GM18870 (cell line): ENCODE measurements around the gene NDUFA5.

ENCODE experiments used
- ATAC-seq: cut with Tn5 transposase; IDR thresholded peaks from one replicate; pipeline ENCODE4 v1.9.1; 2021; ENCODE audit warnings: moderate library complexity; ENCODE audit not compliant: unreplicated experiment

NDUFA5 gene

GRCh38 chr7:123557398-123558288 lies at the start of gene NDUFA5:
Gene NDUFA5 (minus strand): TSS chr7:123557818. CDS start chr7:123557795, 23 bp downstream.
- peak; percentile 97 for ATAC-seq

- ATAC-seq, result no peak
These were observed 47.1 kb upstream of the NDUFA5 start for GRCh38 chr7:123604739-123605138.

DNA sequence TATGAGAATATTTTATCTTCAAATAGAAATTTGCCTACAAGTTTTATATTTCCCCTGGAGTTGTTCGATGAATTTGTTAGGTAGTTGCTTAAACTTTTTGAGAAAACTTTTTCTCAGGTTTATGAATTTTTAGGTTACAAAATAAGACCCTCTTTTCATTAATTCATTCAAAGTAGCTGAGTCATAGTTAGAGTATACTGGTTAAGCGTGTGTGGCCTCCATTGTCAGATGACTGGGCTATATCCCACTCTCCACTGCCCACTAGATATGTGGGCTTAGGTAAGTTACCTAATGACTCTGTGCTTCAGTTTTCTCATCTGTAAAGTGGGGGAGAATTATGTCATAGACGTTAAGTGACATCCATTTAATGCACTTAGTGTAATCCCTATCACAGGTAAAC lies 45.0 kb upstream of the NDUFA5 start:
- ATAC-seq, result no peak

- no peak for ATAC-seq
These were observed 43.9 kb upstream of the NDUFA5 start, which contains the start of gene ASB15 for GRCh38 chr7:123601530-123601929. Gene ASB15 (plus strand): TSS chr7:123601821. CDS start chr7:123614503, 12,682 bp downstream.

GRCh38 chr7:123600876-123601275 lies 43.3 kb upstream of the NDUFA5 start:
- ATAC-seq, result no peak

DNA sequence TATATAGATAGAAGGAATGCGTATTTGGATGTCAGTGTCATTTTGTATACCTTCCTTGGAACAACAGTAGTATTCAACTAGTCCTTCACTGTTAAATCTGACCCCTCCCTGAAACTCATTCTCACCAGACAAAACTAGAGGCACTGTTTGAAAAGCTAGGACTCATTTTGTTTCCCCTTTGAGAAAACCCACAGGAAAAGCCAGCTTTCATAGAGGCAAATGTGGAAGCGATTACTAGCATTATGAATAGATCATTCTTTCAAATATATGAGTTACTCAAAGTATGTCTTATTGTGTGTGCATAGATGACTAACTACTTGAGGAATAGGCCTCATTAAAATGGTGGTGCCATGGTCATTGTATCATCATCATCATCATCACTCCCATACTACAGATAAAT lies 42.1 kb upstream of the NDUFA5 start:
- ATAC-seq, result no peak

DNA sequence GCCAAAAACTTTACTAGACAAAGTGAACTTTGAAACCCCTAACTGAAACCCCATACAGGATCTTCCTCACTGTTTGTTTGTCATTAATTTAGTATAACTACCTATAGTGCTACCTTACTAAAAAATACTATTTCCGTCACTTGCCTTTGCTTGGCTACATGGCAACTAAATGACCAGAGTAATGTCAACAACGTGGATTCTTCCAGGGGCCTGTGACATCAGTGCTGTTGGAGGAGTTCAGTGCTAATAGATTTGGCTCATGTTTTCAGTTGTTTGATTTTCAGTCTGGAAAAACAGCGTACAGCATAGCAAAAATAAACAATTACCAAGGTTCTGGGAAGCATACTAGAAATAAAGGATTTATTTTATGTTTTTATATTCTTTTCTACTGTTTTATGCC lies 41.0 kb upstream of the NDUFA5 start:
- ATAC-seq, result no peak

GRCh38 chr7:123594813-123595241 lies 37.2 kb upstream of the NDUFA5 start:
- no peak for ATAC-seq

DNA sequence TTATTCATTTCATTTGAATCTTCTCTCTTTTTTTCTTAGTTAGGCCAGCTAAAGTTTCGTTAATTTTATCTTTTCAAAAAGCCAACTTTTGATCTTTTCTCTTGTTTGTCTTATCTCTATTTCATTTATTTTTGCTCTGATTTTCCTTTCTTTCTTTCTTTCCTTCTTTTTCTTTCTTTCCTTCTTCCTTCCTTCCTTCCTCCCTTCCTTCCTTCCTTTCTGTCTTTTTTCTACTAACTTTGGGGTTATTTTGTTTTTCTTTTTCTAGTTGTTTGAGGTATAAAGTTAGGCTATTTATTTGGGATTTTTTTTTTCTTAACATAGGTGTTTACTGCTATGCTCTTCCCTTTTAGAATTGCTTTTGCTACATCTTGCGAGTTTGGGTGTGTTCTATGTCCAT lies 30.8 kb upstream of the NDUFA5 start:
- ATAC-seq, result no peak

- no peak for ATAC-seq
These were observed 26.2 kb upstream of the NDUFA5 start for GRCh38 chr7:123583821-123584220.

DNA sequence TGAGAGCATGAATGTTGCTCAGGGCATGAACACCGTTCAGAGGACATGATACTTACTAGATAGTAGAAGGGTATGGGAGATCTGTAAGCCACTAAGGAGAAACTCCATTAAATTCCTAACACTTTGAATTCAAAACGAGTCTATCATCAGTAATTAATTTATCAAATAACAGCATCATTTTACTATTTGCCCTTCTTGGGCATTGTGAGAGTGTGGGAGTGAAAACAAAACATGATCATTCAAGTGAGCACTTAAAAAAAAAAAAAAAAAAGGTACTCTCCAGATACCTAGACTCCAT lies 23.5 kb upstream of the NDUFA5 start:
- peak; percentile 8 for ATAC-seq

GRCh38 chr7:123580406-123581161 lies 23.0 kb upstream of the NDUFA5 start:
- ATAC-seq, result peak; percentile 77

DNA sequence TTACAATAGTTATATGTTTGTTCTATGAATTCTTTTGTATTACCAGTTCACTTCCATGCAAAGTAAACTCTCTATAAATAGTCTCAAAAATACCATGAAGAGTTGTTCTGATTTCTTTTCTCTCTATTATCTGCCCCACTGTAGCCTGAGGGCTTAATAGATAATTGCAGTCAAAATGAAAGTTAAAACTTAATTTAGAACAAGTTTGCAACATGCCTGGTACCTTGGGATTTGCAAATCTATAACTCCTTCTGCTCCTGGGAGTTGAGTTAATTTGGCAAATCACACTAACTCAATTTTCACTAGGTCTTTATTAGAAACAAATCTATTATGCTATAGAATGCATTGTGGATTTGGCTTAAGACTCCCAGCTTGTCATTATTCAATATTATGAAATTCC lies 21.8 kb upstream of the NDUFA5 start:
- ATAC-seq, result no peak

DNA sequence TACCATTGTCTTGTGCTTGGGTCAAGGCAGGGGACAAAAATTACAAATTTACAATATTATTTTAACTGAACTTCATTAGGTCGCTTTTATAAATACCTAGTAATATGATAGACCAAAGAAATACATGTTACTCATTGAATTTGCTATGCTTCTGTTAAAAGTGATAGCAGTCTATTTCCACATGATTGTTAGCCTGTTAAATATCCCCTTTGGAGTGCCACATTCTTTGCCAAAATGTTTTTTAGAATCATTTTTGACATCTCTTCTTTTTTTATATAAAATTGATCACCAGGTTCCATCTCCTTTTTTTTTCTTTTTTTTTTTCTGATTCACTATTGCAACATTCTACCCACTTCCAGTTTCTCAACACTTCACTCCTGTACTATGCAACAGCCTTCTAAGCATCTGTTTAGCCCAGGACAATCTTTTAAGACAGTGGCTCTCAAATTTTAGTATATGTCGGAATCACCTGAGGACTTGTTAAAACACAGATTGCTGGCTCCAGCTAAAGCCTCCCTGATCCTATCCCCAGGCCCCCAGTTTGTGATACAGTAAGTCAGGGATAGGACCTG lies 16.4 kb upstream of the NDUFA5 start:
- no peak for ATAC-seq

DNA sequence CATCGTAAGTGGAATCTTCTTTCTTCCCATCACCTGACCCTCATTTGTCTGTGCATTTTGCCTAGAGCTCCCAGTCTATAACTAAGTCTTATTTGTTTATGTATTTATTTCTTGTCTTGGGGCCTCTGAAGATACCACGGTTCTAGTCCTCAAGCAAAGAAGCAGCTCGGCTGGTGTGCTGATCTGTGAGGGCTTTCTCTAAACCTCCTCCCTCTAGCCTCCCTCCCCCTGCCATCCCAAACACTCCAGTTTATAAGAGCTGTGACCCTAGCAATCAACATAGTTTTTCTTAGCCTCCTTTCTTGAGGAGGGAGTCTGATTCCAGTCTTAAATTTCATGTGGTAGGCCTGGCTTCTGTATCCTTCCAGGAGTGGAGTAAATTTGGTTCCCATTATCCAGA lies 15.7 kb upstream of the NDUFA5 start:
- no peak for ATAC-seq

- no peak for ATAC-seq
These were observed 14.1 kb upstream of the NDUFA5 start for GRCh38 chr7:123571684-123572083.

DNA sequence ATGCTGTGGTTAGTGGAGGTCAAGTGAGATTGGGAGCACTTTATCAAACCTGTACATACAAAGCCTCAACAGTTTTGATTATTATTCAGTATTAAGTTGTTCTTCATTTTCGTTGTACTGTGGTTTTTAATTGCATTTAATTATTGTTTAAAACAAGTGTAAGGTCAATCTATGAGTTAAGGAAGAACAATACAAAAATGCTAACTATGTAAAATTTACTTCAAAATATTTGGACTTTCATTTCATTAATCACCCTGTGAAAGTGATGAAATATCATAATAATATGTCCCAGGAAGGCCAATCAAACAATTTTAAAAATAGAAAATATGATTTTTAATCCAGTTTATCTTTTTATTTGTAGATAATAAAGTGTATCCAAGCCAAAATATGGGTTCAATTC lies 13.6 kb upstream of the NDUFA5 start:
- no peak for ATAC-seq

- no peak for ATAC-seq
These were observed 13.0 kb upstream of the NDUFA5 start for GRCh38 chr7:123570390-123571182.

- ATAC-seq, result no peak
These were observed 11.9 kb upstream of the NDUFA5 start for GRCh38 chr7:123569352-123570010.

- ATAC-seq, result no peak
These were observed 4.5 kb upstream of the NDUFA5 start for GRCh38 chr7:123562121-123562520.
